GM21528 (cell line): ENCODE results near the gene KIF1B.
"Not testable (repeated sequence)": the region's sequence is repeated elsewhere in the genome, so short reads cannot be mapped to it uniquely, and the experiment has no call there.

Experiments
- ATAC-seq: cut with Tn5 transposase; IDR thresholded peaks from one replicate; pipeline ENCODE4 v1.9.1; 2021; ENCODE audit warnings: mild to moderate bottlenecking, moderate library complexity; ENCODE audit not compliant: unreplicated experiment, low FRiP score

Gene KIF1B

GRCh38 chr1:10232163-10232562 is 21.8 kb downstream of the KIF1B start:
- ATAC-seq: no peak

DNA sequence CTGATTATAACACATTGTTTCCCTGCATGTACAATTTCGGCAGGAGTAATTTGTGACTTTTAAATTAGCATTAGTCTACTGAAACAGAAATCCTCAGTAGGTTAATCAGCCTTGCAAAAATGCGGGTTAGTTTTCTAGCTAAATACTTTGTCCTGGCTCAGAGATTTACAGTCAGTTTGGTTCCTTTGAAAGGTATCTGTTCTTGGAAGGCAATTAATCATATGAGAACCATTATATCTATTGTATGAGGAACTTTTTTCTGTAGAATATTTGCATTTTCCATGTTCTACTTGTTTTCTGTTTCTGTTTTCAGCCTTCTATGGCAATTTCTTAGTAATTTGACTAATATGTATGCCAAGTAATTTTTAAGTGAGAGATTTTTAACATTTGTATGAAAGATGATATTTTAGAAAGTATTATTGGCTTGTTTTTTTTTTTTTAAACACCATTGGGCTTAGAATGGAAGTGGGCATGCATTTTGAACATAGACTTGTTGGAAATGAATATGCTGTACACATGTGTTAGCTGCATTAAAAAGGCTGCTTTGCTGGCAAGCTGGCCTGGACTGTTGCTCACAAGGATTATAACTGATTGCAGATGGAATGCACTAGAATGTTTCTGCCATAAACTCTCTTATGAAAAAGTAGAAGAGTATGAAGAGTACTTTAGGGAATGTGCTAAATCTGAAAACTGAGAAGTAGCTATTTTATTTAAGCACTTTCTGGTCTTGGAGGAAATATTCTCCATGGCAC is 26.2 kb downstream of the KIF1B start:
- no peak for ATAC-seq

DNA sequence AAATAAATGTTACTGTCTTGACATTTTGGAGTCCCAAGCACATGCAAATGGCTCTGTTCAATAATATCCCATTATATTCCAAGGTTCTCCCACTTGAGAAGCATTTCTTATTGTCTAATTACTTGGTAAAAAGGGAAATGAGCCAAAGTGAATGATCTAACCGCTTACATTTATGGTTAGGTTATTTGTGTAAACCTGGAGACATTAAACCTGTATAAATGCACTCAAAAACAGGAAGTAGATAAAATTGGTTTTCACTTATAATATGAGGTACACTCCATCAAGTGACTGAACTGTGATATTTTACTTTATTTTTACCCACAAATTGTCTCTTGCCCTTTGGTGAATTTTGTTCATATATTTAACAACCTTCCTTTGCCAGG is 26.8 kb downstream of the KIF1B start:
- no peak for ATAC-seq

GRCh38 chr1:10242135-10242534 is 31.8 kb downstream of the KIF1B start:
- no peak for ATAC-seq

DNA sequence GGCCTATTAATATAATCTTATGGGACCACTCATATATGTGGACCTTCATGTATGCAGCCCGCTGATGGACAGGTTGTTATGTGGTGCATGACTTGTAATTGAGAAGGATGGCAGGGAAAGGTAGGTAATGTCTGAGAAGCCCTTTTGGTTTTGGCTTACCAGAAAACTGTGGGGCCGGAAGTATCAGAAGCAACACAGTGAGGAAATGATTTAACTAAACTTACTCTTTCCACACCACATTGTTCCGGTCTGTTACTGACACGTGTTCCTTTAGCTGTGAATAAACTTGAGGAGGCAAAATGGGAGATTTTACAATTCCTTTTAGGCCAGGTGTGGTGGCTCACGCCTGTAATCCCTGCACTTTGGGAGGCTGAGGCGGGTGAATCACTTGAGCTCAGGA is 32.4 kb downstream of the KIF1B start:
- no peak for ATAC-seq

DNA sequence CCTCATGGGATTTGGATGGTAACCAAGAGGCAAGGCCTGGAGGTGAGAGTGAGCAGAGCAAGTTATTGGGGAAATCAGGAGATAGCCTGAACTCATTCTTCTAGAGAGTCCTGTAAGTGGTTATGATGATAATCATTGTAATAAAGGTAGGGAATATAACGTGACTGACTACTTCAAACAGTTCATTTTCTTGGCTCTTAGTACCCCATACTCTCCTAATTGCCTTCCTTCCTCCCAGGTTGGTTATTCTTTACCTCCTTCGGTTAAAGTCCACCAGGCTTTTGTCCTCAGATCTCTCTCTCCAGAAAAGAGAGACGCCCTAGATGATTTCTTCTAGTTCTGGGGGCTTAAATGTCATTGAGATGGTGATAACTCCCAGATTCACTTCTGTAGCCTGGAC is 35.3 kb downstream of the KIF1B start:
- ATAC-seq: no peak

DNA sequence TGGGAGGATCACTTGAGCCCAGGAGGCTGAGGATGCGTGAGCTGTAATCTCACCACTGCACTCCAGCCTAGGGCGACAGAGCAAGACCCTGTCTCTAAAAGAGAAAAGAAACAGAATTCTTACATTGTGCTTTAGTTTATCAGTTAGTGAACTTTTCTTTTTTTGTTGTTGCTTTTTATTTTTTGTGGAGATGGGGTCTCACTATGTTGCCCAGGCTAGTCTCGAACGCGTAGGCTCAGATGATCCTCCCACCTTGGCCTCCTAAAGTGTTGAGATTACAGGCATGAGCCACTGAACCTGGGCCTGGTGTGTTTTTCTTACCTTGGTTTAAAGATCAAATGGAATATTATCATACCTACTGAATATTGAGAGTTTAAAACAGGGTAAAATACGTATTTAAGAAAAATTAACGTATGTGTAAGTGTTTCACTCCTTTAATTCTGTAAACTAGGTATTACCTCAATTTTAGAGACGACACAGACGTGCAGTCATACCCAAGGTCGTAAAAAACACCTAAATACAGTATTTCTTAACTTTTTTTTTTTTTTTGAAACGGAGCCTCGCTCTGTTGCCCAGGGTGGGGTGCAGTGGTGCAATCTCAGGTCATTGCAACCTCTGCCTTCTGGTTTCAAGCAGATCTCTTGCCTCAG is 39.6 kb downstream of the KIF1B start:
- ATAC-seq: no peak

- no peak for ATAC-seq
Observed at GRCh38 chr1:10250663-10251062, 40.3 kb downstream of the KIF1B start.

DNA sequence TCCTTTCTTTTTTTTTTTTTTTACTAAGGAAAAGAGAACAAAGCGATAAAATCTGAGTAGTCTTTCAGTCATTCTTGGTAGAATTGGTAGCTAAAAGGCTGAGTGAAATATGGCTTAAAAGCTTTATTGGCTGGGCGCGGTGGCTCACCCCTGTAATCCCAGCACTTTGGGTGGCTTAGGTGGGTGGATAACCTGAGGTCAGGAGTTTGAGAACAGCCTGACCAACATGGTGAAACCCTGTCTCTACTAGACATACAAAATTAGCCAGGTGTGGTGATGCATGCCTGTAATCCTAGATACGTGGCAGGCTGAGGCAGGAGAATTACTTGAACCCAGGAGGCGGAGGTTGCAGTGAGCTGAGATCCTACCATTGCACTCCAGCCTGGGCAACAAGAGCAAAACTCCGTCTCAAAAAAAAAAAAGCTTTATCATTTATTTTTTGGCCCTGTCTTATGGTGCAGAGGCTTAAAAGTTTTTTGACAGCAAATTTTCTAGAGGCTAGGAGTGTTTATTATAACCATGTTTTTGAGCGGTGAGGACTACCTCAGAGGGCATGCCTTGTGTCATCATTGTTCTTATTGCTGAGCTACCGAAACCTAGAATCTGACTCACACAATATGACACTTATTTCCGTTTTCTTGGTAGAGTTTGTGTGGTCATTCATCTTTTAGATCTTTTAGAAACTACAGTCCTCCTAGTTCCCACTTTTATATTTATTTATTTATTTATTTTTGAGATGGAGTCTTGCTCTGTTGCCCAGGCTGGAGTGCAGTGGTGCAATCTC is 41.1 kb downstream of the KIF1B start:
- not testable (repeated sequence) for ATAC-seq

- ATAC-seq: no peak
Observed at GRCh38 chr1:10252508-10252907, 42.1 kb downstream of the KIF1B start.

- ATAC-seq: no peak
Observed at GRCh38 chr1:10253149-10253548, 42.8 kb downstream of the KIF1B start.

GRCh38 chr1:10253755-10254154 is 43.4 kb downstream of the KIF1B start:
- ATAC-seq: no peak

- no peak for ATAC-seq
Observed at GRCh38 chr1:10257851-10258250, 47.5 kb downstream of the KIF1B start.

DNA sequence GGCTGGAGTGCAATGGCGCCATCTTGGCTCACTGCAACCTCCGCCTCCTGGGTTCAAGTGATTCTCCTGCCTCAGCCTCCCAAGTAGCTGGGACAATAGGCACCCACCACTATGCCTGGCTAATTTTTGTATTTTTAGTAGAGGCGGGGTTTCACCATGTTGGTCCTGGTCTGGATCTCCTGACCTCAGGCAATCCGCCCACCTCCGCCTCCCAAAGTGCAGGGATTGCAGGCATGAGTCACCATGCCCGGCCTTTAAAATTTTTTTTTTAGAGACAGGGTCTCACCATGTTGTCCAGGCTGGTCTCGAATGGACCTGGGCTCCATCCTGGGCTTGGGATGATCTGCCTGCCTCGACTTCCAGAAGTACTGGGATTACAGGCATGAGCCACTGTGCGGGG is 49.2 kb downstream of the KIF1B start:
- not testable (repeated sequence) for ATAC-seq

GRCh38 chr1:10263450-10264082 is 53.2 kb downstream of the KIF1B start:
- ATAC-seq: no peak

DNA sequence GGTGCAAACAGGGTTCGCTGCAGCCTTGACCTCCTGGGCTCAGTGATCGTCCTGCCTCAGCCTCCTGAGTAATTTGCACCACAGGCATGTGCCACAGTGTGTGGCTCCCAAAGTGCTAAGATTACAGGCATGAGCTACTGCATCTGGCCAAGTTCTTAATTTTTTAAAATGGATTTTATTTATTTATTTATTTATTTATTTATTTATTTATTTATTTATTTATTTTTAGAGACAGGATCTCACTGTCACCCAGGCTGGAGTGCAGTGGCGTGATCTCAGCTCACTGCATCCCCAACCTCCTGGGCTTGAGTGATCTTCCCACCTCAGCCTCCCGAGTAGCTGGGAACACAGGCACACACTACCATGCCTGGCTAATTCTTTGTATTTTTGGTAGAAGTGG is 54.7 kb downstream of the KIF1B start:
- ATAC-seq: no peak

DNA sequence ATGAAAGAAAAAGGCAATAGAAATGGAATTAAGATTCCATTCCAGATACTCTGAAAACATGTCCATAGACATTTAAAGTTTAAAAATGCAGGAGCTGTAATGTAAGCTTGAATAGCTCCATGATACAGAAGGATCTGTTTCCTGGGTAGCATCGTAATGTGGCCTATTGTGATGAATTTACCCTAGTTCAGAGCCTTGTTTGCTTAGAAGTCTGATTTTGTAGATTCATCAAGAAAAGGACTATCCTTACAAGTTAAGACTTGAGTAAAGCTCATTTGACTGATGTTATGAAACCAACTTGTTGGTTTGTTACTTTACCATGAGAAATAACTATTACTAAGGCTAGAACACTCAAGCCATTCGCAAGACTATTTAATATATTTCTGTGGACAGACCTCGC is 55.5 kb downstream of the KIF1B start:
- no peak for ATAC-seq

DNA sequence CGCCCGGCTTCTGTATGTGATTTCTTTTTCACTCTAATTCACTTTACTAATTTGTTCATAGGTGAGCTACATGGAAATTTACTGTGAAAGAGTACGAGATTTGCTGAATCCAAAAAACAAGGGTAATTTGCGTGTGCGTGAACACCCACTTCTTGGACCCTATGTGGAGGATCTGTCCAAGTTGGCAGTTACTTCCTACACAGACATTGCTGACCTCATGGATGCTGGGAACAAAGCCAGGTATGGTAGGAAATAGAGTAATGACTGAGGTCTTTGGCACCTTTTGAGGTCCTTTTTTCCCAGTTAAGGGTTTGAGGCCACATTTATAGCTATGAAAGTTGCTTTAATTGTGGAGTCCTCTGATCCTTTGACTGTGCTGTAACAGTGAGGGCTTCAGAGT is 56.9 kb downstream of the KIF1B start:
- no peak for ATAC-seq

- no peak for ATAC-seq
Observed at GRCh38 chr1:10267921-10268320, 57.6 kb downstream of the KIF1B start.

- ATAC-seq: no peak
Observed at GRCh38 chr1:10271090-10271489, 60.7 kb downstream of the KIF1B start.

- ATAC-seq: no peak
Observed at GRCh38 chr1:10271869-10272268, 61.5 kb downstream of the KIF1B start.
